H9 (cell line): Measurements from ENCODE around the gene SYF2. TPM values are rescaled to one million over a fixed set of nuclear protein-coding genes. Genes with fewer than 3 reads are reported as not detected.

ENCODE experiments used
- DNase-seq: peaks from one replicate; pipeline ENCODE4 v3.0.0-alpha.2; 2017
- H2AFZ ChIP-seq: one replicate; pipeline ENCODE4 v1.6.1; 2013; ENCODE audit warnings: mild to moderate bottlenecking, low read length, control low read depth, moderate library complexity
- H2AK5ac ChIP-seq: 2 replicates; pipeline ENCODE4 v1.6.1; 2013; ENCODE audit warnings: low read length, control low read depth, mixed read lengths; ENCODE audit not compliant: insufficient read length
- H2BK120ac ChIP-seq: one replicate; pipeline ENCODE4 v1.6.1; 2013; ENCODE audit warnings: low read depth, mild to moderate bottlenecking, low read length, control low read depth, inconsistent platforms; ENCODE audit not compliant: poor library complexity, severe bottlenecking
- H2BK12ac ChIP-seq: 2 replicates; pipeline ENCODE4 v1.6.1; 2013; ENCODE audit warnings: low read length, control low read depth, mixed read lengths, low read depth; ENCODE audit not compliant: insufficient read length
- H2BK15ac ChIP-seq: 2 replicates; pipeline ENCODE4 v1.6.1; 2013; ENCODE audit warnings: low read depth, low read length, control low read depth
- H2BK20ac ChIP-seq: one replicate; pipeline ENCODE4 v1.6.1; 2013; ENCODE audit warnings: low read depth, mild to moderate bottlenecking, low read length, control low read depth, inconsistent platforms; ENCODE audit not compliant: poor library complexity, severe bottlenecking
- H2BK5ac ChIP-seq: 2 replicates; pipeline ENCODE4 v1.6.1; 2013; ENCODE audit warnings: low read length, control low read depth, mixed read lengths; ENCODE audit not compliant: insufficient read length
- H3K14ac ChIP-seq: 2 replicates; pipeline ENCODE4 v1.6.1; 2013; ENCODE audit warnings: low read length, control low read depth; ENCODE audit not compliant: insufficient read depth
- H3K18ac ChIP-seq: 2 replicates; pipeline ENCODE4 v1.6.1; 2013; ENCODE audit warnings: low read depth, mild to moderate bottlenecking, mixed read lengths, low read length, control low read depth; ENCODE audit not compliant: insufficient read length
- H3K23ac ChIP-seq: 2 replicates; pipeline ENCODE4 v1.6.1; 2013; ENCODE audit warnings: low read length, control low read depth, mixed read lengths, low read depth; ENCODE audit not compliant: insufficient read length
- H3K23me2 ChIP-seq: 2 replicates; pipeline ENCODE4 v1.6.1; 2013; ENCODE audit warnings: low read depth, mild to moderate bottlenecking, mixed read lengths, low read length, control low read depth; ENCODE audit not compliant: insufficient read length, poor library complexity, severe bottlenecking
- H3K27ac ChIP-seq: 2 replicates; pipeline ENCODE4 v1.5.1; 2013; ENCODE audit warnings: low read length, control low read depth, mixed read lengths, low read depth; ENCODE audit not compliant: insufficient read length
- H3K27me3 ChIP-seq: 2 replicates; pipeline ENCODE4 v1.6.1; 2013; ENCODE audit warnings: low read length, control low read depth, inconsistent platforms; ENCODE audit not compliant: insufficient read depth
- H3K4ac ChIP-seq: 2 replicates; pipeline ENCODE4 v1.6.1; 2013; ENCODE audit warnings: low read depth, mild to moderate bottlenecking, control low read depth, inconsistent platforms, low read length, moderate library complexity
- H3K4me1 ChIP-seq: 2 replicates; pipeline ENCODE4 v1.6.1; 2013; ENCODE audit warnings: low read length, control low read depth, inconsistent platforms; ENCODE audit not compliant: insufficient read depth
- H3K4me2 ChIP-seq: 2 replicates; pipeline ENCODE4 v1.6.1; 2013; ENCODE audit warnings: low read length, control low read depth, mixed read lengths; ENCODE audit not compliant: insufficient read length, insufficient read depth
- H3K56ac ChIP-seq: 2 replicates; pipeline ENCODE4 v1.6.1; 2013; ENCODE audit warnings: low read depth, mild to moderate bottlenecking, mixed read lengths, low read length, control low read depth; ENCODE audit not compliant: insufficient read length
- H3K79me1 ChIP-seq: 2 replicates; pipeline ENCODE4 v1.6.1; 2013; ENCODE audit warnings: low read depth, mild to moderate bottlenecking, moderate library complexity, low read length, control low read depth, inconsistent platforms; ENCODE audit not compliant: insufficient read depth, poor library complexity, severe bottlenecking
- H3K79me2 ChIP-seq: 2 replicates; pipeline ENCODE4 v1.6.1; 2013; ENCODE audit warnings: low read length, control low read depth, inconsistent platforms; ENCODE audit not compliant: insufficient read depth
- H3K9ac ChIP-seq: 2 replicates; pipeline ENCODE4 v1.6.1; 2013; ENCODE audit warnings: low read length, control low read depth, mixed read lengths; ENCODE audit not compliant: insufficient read length; ENCODE audit errors: extremely low read depth
- H3K9me3 ChIP-seq: one replicate; pipeline ENCODE4 v1.6.1; 2013; ENCODE audit warnings: low read depth, low read length, inconsistent platforms; ENCODE audit not compliant: control insufficient read depth
- H3T11ph ChIP-seq: one replicate; pipeline ENCODE4 v1.6.1; 2013; ENCODE audit warnings: mild to moderate bottlenecking, low read length, control low read depth, inconsistent platforms
- H4K20me1 ChIP-seq: one replicate; pipeline ENCODE4 v1.6.1; 2013; ENCODE audit not compliant: control insufficient read depth, insufficient read length, insufficient read depth
- H4K5ac ChIP-seq: 2 replicates; pipeline ENCODE4 v1.6.1; 2013; ENCODE audit warnings: low read depth, mild to moderate bottlenecking, mixed read lengths, low read length, control low read depth; ENCODE audit not compliant: insufficient read length
- H4K8ac ChIP-seq: replicated peaks from 2 replicates; pipeline ENCODE4 v1.6.1; 2013; ENCODE audit warnings: low read length, control low read depth, mixed read lengths, low read depth; ENCODE audit not compliant: insufficient read length
- H4K91ac ChIP-seq: 2 replicates; pipeline ENCODE4 v1.6.1; 2013; ENCODE audit warnings: low read depth, mild to moderate bottlenecking, moderate library complexity, mixed read lengths, low read length, control low read depth; ENCODE audit not compliant: insufficient read length
- H3K27ac Mint-ChIP-seq, 3 experiments: 2 replicates in 2 of 3; 3 replicates in 1 of 3; pipeline ENCODE4 v1.8.0; 2020 to 2021; ENCODE audit warnings: mixed read lengths in 3 of 3, mild to moderate bottlenecking in 1 of 3, moderate library complexity in 1 of 3
- H3K27me3 Mint-ChIP-seq: 2 replicates; pipeline ENCODE4 v1.8.0; 2021; ENCODE audit warnings: low read depth, mild to moderate bottlenecking, moderate library complexity, mixed read lengths
- H3K36me3 Mint-ChIP-seq, 3 experiments: 2 replicates in 2 of 3; 3 replicates in 1 of 3; pipeline ENCODE4 v1.8.0; 2020 to 2021; ENCODE audit warnings: low read depth in 3 of 3, mixed read lengths in 3 of 3; ENCODE audit not compliant: insufficient read depth in 1 of 3
- H3K4me1 Mint-ChIP-seq, 2 experiments: 2 replicates each; pipeline ENCODE4 v1.8.0; 2020; ENCODE audit warnings: mixed read lengths in 2 of 2
- H3K4me3 Mint-ChIP-seq, 2 experiments: 2 replicates in 1 of 2; 3 replicates in 1 of 2; pipeline ENCODE4 v1.8.0; 2020 to 2021; ENCODE audit warnings: mild to moderate bottlenecking in 2 of 2, mixed read lengths in 2 of 2, moderate library complexity in 1 of 2
- H3K9me3 Mint-ChIP-seq, 2 experiments: 2 replicates in 1 of 2; 3 replicates in 1 of 2; pipeline ENCODE4 v1.8.0; 2020; ENCODE audit warnings: mild to moderate bottlenecking in 2 of 2, mixed read lengths in 2 of 2, moderate library complexity in 1 of 2
- CTCF ChIP-seq: fragments of 200-600 bp; sonication (generic); conservative IDR thresholded peaks from 3 replicates; pipeline ENCODE4 v1.8.0; 2021; ENCODE audit warnings: antibody characterized with exemption, mild to moderate bottlenecking
- WGBS: extraction: QIAGEN DNeasy Blood & Tissue Kit; methylation state at CpG from one replicate; pipeline ENCODE4 v1.1.7; 2013; ENCODE audit warnings: missing lambda C conversion rate, low lambda C conversion rate, mixed read lengths; ENCODE audit not compliant: insufficient read length; ENCODE audit errors: extremely low coverage; 5-methylcytosine and 5-hydroxymethylcytosine counted together
- total RNA-seq: library from RNA; stranded (reverse); gene quantifications from 2 replicates; pipeline ENCODE4 v1.2.1, GENCODE V29; 2021

SYF2 gene
- total RNA-seq, 1 experiment from 2014 or later: 36.5 TPM

- H3K4me1 ChIP-seq: no peaks in the 10 kb centered on the region
- no peak overlapping the region for H4K91ac ChIP-seq
- H4K8ac ChIP-seq: no peak overlapping the region
- no peak overlapping the region for H2BK5ac ChIP-seq
- no peaks in the 10 kb centered on the region; the same call in 1 of the 2 replicates for H3K27me3 Mint-ChIP-seq
- H3K36me3 Mint-ChIP-seq: no peaks in the 10 kb centered on the region
- no peaks in the 10 kb centered on the region for H3K79me1 ChIP-seq
- H3K9ac ChIP-seq: no peak overlapping the region
- no peaks in the 10 kb centered on the region for H3K23me2 ChIP-seq
- no peak overlapping the region for H2AK5ac ChIP-seq
- no peak overlapping the region for H2BK12ac ChIP-seq
- no peak overlapping the region for H2BK120ac ChIP-seq
- H3K18ac ChIP-seq: no peak overlapping the region
- H4K5ac ChIP-seq: no peak overlapping the region
- TF ChIP-seq CTCF: no peak
- no peaks in the 10 kb centered on the region for H3K9me3 ChIP-seq
- H3K4me3 Mint-ChIP-seq: no peak overlapping the region
- H3K9me3 Mint-ChIP-seq: no peaks in the 10 kb centered on the region
- no peak overlapping the region for H3K27ac ChIP-seq
- no peak overlapping the region for H3K56ac ChIP-seq
- WGBS: no CpG with 5 or more reads among the region's 5 CpGs
- H3K27me3 ChIP-seq: no peaks in the 10 kb centered on the region
- H2AFZ ChIP-seq: no peak overlapping the region
- H2BK20ac ChIP-seq: no peak overlapping the region
- no peak overlapping the region for H3K4me2 ChIP-seq
- H3K14ac ChIP-seq: no peak overlapping the region
- no peak for DNase-seq
- H3K79me2 ChIP-seq: no peaks in the 10 kb centered on the region
- no peak overlapping the region for H2BK15ac ChIP-seq
- peaks cover 3 to 8% of the 10 kb centered on the region in 2 experiments for H3K4me1 Mint-ChIP-seq
- H3K23ac ChIP-seq: no peak overlapping the region
- no peak overlapping the region for H3K4ac ChIP-seq
- H3K27ac Mint-ChIP-seq: peak overlapping the region in 1 of 3 experiments; percentile 80; a peak in 1 of 7 replicates
- H3T11ph ChIP-seq: no peak overlapping the region
- no peaks in the 10 kb centered on the region for H4K20me1 ChIP-seq
Measured at GRCh38 chr1:25192154-25192553, 40.1 kb downstream of the SYF2 start.
